ENCODE data around the gene RGS7.

RGS7 gene

DNA sequence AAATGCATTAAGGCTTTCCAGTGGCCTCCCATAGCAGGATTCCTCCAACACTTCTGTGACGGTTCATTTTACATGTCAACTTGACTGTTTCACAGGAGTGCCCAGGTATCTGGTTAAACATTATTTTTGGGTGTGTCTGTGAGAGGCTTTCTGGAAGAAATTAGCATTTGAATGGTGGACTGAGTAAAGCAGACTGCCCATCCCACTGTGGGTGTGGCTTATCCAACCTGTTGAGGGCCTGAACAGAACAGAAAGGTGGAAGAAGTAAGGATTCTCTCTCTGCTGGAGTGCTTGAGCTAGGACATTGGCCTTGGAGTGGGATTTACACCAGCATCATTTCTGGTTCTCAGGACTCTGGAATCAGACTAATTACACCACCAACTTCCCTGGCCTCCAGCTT lies 85.6 kb downstream of the RGS7 start:
- ChIA-PET CTCF (no interaction called here), POLR2A (no interaction called here)
- DNase-seq (ENCODE audit: low read depth, low spot score): no peak
- TF ChIP-seq, protein P1, sequence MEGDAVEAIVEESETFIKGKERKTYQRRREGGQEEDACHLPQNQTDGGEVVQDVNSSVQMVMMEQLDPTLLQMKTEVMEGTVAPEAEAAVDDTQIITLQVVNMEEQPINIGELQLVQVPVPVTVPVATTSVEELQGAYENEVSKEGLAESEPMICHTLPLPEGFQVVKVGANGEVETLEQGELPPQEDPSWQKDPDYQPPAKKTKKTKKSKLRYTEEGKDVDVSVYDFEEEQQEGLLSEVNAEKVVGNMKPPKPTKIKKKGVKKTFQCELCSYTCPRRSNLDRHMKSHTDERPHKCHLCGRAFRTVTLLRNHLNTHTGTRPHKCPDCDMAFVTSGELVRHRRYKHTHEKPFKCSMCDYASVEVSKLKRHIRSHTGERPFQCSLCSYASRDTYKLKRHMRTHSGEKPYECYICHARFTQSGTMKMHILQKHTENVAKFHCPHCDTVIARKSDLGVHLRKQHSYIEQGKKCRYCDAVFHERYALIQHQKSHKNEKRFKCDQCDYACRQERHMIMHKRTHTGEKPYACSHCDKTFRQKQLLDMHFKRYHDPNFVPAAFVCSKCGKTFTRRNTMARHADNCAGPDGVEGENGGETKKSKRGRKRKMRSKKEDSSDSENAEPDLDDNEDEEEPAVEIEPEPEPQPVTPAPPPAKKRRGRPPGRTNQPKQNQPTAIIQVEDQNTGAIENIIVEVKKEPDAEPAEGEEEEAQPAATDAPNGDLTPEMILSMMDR (IDR thresholded peaks at IDR 0.05; ENCODE audit: insufficient read depth, low read length, missing control alignments): no peak
- no peak overlapping the region for H3K4me3 ChIP-seq (ENCODE audit: low read depth, low read length)

DNA sequence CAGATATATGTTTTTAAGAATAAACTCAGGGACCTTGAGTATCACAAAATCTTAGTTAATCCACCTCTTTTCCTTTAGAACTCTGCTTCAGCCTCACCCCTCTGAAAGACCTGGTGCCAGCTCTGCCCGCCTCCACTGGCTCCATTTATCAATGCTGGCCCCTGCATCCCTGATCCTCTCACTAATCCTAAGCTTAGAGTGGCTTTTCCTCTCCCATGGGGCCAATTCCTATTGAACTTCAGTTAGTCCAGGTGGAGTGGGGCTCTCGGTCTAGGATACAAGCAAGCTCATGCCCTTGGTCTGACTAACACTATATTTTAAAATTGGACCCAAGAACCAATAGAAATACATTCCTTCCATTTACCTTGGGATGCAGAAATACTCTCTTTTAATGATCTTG lies 87.0 kb downstream of the RGS7 start:
- POLR2A ChIA-PET: no interaction called here
- TF ChIP-seq, protein P1 (IDR thresholded peaks at IDR 0.05; ENCODE audit: insufficient read depth, low read length, missing control alignments): no peak
- CTCF ChIA-PET: no interaction called here
- H3K4me3 ChIP-seq (ENCODE audit: low read depth, low read length): no peak overlapping the region
- no peak for DNase-seq (ENCODE audit: low read depth, low spot score)

DNA sequence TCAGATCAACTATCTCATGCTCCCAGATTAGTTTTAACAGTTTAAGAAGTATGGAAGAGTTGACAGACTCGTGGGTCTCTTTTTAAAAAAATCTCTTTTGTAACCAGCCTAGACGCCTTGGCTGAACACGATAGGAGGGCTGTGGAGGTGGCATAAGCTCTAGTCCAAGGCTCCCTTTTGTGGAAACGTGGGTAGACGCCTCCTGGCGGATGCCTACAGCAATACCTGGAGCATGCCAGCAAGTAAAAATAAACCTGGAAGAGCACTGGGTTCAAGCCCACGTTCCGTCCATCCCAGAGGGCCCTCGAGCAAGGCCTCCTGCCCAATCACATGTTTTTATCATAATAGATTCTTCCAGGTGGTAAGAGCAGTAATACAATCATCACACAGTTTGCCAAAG lies 87.9 kb downstream of the RGS7 start:
- ChIA-PET POLR2A (no interaction called here), CTCF (no interaction called here)
- TF ChIP-seq, protein P1 (IDR thresholded peaks at IDR 0.05; ENCODE audit: insufficient read depth, low read length, missing control alignments): no peak
- no peak for DNase-seq (ENCODE audit: low read depth, low spot score)
- H3K4me3 ChIP-seq (ENCODE audit: low read depth, low read length): no peak overlapping the region

DNA sequence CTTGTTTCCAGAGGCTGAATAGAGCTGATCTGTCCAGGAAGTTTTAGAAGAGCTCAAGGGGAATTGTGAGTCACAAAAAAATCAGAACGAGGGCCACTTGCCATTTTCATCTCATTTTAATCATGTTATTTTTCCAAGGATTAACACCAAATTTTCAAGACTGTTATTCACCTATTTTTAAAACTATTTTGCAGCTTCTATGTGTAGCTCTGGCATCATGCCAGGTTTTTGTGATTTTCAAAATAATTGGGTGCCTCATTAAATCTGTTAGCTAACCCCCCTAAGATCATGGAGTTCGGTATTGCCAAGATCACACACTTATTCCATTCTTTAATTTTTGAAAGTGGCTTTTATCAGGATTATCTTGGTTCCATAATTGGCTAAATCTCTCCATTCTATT lies 90.9 kb downstream of the RGS7 start:
- DNase-seq (ENCODE audit: low read depth, low spot score): no peak
- ChIA-PET POLR2A (no interaction called here), CTCF (no interaction called here)
- no peak overlapping the region for H3K4me3 ChIP-seq (ENCODE audit: low read depth, low read length)
- TF ChIP-seq, protein P1 (IDR thresholded peaks at IDR 0.05; ENCODE audit: insufficient read depth, low read length, missing control alignments): no peak

DNA sequence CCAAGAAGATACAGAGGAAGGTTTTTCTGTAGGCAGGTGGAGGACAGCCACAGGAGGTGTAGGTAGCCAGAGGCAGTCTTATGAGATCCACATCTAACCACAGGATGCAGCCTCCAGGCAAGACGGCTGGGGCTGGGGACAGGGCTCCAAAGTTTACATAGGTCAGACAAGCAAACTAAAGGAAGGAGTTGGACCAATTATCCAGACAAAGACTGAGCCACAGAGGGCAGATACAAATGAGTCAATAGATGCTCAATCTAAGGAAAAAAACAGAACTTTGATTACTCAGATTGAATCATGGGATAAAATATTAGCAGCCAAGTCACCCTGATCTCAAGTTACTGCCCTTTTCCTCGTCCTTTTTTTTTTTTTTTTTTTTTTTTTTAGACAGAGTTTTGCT lies 91.6 kb downstream of the RGS7 start:
- ChIA-PET CTCF (no interaction called here), POLR2A (no interaction called here)
- no peak overlapping the region for H3K4me3 ChIP-seq (ENCODE audit: low read depth, low read length)
- no peak for DNase-seq (ENCODE audit: low read depth, low spot score)
- TF ChIP-seq, protein P1 (IDR thresholded peaks at IDR 0.05; ENCODE audit: insufficient read depth, low read length, missing control alignments): no peak

DNA sequence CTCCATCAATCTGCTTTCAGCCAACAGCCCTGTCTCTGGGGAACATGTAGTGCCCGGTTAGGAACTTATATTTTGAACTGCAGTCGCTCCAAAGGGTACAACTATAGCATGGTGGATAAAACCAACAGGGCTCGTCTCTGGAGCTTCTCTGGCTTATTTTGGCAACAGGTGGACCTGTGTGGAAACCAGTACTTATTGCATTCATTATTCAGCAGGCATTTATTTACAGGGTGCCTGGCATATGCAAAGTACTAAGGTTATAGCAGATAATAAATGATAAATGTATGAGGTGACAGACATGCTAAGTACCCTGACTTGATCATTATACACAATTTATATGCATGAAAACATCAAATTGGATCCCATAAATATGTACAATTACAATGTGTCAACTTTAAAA lies 93.7 kb downstream of the RGS7 start:
- TF ChIP-seq, protein P1 (IDR thresholded peaks at IDR 0.05; ENCODE audit: insufficient read depth, low read length, missing control alignments): no peak
- POLR2A ChIA-PET: no interaction called here
- no peak overlapping the region for H3K4me3 ChIP-seq (ENCODE audit: low read depth, low read length)
- no peak for DNase-seq (ENCODE audit: low read depth, low spot score)
- CTCF ChIA-PET: no interaction called here

All from AG04449 (cell line).